HG02970 (cell line): ENCODE data around the gene ZDHHC8.
A peak's percentile ranks its signal among the peaks of the same experiment; 100 is the strongest.

Source experiments
- ATAC-seq: cut with Tn5 transposase; IDR thresholded peaks from one replicate; pipeline ENCODE4 v1.9.1; 2021; ENCODE audit warnings: mild to moderate bottlenecking, moderate library complexity, moderate number of reproducible peaks; ENCODE audit not compliant: unreplicated experiment, low FRiP score

The ZDHHC8 gene

DNA sequence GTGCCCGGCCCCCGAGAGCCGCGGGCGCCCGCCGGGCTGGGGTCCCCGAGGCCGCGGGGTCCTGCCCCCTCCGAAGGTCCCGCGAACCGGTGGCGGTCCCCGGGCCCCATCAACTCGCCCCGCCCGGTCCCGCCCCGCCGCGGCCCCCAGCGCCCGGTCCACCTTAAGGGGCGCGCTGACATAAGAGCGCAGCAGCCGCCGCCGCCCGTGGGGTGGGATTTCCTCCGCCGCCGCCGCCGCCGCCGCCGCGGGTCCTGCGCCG lies at the start of gene ZDHHC8:
Gene ZDHHC8 (plus strand): TSS at position 208 of the 262 bp plus-strand sequence. CDS start 144 bp downstream, outside the sequence.
- ATAC-seq, result peak; percentile 28

DNA sequence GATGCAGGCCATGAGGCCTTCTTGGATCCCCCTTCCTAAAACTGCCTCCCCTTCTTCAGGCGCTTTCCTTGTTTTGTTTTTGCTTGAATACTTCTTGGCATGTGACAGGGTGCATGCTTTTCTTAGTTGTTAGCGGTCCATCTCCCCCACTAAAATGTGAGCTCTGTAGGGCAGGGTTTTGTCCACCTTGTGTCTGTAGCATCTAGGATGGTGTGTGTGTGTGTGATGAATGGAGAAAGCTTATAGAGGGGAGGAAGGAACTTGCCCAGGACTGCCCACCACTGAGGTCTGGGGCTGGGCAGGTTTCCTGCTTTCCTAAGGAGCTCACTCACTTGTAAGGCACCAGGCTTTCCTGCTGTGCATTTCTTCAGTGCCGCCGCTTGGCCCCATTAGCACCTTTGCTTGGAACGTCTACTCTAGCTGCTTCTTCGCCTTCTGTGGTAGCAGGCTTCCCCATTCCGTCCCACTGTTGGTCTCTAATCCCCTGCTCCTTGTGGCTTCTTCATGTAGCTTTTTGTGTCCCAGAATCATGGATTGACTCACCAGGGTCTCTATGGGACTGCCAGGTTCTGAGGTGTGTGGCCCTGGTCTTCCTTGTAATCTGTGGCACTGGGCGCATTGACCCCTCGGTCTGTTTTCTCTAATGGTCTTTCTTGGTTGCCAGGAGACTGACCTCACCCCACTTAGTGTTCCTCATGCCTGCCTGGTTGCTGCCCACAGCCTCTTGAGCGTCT lies 48.3 kb upstream of the ZDHHC8 start:
- no peak for ATAC-seq

DNA sequence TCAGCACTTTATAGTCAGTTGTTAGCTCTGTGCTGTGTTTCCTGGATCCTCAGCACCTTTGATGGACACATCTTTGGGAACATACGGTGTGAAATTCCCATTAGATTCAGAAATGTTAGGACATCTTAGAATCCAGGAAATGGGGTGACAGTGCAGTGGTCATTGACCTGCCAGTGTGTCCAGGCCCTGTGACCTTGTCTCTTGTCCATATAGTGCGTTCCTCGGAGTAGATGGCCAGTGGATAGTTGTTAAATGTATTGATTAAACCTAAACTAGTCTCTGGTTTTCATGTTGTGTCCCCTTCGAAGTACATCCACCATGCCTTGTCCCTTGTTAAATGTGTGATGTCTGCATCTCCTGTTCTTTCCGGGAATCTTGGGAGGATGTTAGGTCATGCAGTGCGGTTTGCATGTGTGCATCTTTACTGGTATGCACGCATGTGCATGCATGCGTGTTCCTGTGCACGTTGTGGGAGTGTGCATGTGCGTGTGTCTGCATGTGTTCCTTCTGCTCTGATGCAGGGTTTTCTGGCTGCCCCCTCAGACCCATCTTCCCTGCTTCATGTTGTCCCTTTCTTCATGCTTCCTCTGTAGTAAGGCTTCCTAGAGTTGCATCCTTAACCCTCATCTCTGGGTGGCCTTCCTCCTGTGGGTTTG lies 47.6 kb upstream of the ZDHHC8 start:
- ATAC-seq, result no peak

- no peak for ATAC-seq
Observed at GRCh38 chr22:20084547-20085413, 46.8 kb upstream of the ZDHHC8 start.

DNA sequence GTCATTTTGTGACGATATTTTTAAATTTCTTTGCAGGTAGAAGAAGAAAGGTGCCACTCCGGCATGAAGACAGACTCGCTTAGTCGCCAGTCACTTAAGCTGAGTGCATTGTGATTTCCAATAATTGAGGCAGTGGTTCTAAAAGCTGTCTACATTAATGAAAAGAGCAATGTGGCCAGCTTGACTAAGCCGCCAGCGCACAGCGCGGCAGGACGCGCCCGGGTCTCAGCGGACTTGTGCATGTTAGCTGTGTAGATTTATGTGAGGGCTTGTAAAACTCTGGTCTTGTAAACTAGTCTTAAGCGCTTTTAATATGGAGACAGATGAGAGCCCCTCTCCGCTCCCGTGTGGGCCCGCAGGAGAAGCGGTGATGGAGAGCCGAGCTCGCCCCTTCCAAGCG lies 46.0 kb upstream of the ZDHHC8 start:
- no peak for ATAC-seq

DNA sequence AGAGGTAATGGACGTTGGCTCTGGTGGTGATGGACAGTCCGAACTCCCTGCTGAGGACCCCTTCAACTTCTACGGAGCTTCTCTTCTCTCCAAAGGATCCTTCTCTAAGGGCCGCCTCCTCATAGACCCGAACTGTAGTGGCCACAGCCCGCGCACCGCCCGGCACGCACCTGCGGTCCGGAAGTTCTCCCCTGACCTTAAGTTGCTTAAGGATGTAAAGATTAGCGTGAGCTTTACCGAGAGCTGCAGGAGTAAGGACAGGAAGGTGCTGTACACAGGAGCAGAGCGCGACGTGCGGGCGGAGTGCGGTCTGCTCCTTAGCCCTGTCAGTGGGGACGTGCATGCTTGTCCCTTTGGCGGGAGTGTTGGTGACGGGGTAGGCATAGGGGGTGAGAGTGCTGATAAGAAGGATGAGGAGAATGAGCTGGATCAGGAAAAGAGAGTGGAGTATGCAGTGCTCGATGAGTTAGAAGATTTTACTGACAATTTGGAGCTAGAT lies 45.5 kb upstream of the ZDHHC8 start:
- no peak for ATAC-seq

- no peak for ATAC-seq
Observed at GRCh38 chr22:20086763-20087162, 44.8 kb upstream of the ZDHHC8 start.

- ATAC-seq, result no peak
Observed at GRCh38 chr22:20087319-20088262, 44.0 kb upstream of the ZDHHC8 start.

DNA sequence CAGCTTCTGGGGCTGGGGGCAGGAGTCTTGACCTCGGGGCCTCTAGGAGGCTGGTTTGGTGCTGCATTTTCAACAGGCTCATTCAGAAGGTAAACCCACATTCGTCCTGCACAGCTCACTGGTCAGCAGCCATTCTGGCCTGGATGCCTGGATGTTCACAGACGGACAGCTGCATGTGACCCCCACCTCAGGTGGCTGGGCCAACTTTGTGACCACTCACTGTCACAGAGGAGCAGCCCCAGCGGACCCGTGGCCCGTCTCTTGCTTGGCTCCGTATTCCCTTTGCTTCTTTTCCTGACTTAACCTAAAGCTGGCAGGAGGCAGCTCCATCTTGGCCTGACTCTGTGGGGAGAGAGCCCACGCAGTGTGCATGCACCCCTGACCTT lies 43.3 kb upstream of the ZDHHC8 start:
- ATAC-seq, result no peak

DNA sequence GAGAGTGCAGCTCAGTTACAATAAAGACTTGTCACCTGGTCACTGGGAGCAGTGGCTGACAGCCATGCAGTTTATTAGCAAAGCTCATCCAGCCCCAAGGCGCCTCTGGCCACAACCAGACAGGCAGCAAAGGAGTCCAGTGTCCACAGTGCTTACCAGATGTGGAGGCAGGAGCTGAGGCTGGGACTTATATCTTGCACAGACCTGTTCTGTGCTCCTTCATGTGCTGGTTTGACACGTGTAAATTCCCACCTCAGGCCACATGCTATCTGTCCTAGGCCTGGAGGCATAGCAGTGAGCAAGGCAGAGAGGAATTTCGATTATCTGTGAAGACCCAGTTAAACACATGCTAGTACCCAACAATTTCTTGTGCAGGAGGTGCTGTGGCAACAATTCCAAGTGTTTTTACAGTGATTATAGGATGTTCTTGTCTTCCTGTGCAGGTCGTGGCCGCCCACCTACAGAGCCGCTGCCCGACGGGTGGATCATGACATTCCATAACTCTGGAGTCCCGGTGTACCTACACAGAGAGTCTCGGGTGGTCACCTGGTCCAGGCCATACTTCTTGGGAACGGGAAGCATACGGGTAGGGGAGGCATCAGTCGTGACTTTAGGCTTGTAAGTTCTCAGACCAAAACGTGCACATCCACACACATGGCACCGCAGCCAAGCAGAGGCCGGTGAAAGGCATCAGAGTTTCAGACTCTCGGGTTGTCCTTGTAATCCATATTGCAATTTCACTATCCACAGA lies 42.2 kb upstream of the ZDHHC8 start:
- no peak for ATAC-seq

DNA sequence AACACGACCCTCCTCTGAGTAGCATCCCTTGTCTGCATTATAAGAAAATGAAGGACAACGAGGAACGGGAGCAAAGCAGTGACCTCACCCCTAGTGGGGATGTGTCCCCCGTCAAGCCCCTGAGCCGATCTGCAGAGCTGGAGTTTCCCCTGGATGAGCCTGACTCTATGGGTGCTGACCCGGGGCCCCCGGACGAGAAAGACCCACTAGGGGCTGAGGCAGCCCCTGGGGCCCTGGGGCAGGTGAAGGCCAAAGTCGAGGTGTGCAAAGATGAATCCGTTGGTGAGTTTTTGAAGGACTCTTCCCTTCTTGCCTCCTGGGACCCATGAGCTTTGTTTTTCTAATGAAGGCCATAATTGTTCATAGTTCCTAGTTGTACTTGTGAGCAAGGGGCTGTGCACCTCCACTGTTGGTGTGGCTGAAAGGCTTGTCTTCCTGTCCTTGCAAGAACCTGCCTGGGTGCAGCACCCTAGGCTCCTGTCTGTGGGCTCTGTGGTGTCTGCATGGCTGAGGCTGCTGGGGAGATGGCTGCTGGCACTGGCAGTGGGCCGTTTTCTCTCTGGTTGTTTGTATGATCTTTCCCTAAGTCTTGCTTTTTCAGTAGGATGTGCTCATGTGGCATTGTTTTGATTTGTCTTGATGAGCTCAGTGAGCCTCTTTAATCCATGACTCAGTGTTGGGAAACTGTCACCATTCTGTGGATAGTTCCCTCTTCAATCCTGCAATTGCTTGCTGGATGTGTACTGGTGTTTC lies 41.5 kb upstream of the ZDHHC8 start:
- no peak for ATAC-seq

- ATAC-seq, result no peak
Observed at GRCh38 chr22:20090730-20091240, 40.8 kb upstream of the ZDHHC8 start.

- no peak for ATAC-seq
Observed at GRCh38 chr22:20091690-20092476, 39.7 kb upstream of the ZDHHC8 start.

DNA sequence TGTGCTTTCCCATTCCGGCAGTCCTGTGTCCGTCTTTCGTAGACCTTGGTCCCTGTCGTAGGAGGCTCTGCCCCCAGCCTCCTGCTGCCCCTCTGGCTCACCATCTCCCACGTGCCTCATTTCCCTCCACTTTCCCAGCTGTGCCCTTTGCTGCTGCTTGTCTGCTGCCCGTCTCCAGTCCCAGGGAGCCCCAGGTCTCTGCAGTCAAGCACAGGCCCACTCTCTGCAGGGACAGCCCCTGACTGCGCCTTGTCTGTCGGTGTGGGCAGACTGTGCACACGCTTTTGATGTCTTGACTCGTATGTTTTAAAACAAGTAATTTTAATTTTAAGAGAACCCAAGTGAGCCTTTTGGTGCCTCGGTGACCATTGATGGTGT lies 39.1 kb upstream of the ZDHHC8 start:
- no peak for ATAC-seq

GRCh38 chr22:20093418-20094196 lies 38.0 kb upstream of the ZDHHC8 start:
- ATAC-seq, result no peak

GRCh38 chr22:20094197-20094807 lies 37.3 kb upstream of the ZDHHC8 start:
- no peak for ATAC-seq

GRCh38 chr22:20095521-20095920 lies 36.1 kb upstream of the ZDHHC8 start:
- ATAC-seq, result no peak
